Astrocyte (in vitro differentiated cells and primary cell): Measurements from ENCODE around the gene AP3B1.

Experiments used
- EZH2 ChIP-seq: IDR thresholded peaks from 2 replicates; pipeline ENCODE4 v1.6.1; 2012; ENCODE audit warnings: mild to moderate bottlenecking, low read length, inconsistent platforms; ENCODE audit not compliant: insufficient read depth
- TF ChIP-seq, protein P1 (sequence below): IDR thresholded peaks from 2 replicates; pipeline ENCODE4 v1.5.1; 2011; ENCODE audit warnings: low read depth, mild to moderate bottlenecking, inconsistent platforms, low read length, moderate library complexity; ENCODE audit not compliant: insufficient read depth

DNA sequence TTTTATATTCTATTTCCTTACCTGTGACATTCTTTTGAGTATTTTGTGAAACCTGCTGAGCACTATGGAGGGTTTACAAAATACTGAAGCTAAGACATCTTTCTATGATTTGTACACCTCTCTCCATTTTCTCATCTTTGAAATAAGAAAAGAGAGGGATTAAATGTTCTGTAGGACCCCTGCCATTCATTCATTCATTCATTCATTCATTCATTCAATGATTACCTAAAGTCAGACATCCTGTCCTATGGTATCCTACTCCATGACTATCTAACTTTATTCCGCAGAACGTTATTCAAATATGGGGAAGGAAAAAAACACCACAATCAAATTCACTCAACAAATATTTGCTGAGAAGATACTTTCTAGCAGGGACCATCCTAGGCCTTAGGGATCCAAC, 51.4 kb downstream of the AP3B1 start:
- TF ChIP-seq EZH2, result no peak
- TF ChIP-seq, protein P1, sequence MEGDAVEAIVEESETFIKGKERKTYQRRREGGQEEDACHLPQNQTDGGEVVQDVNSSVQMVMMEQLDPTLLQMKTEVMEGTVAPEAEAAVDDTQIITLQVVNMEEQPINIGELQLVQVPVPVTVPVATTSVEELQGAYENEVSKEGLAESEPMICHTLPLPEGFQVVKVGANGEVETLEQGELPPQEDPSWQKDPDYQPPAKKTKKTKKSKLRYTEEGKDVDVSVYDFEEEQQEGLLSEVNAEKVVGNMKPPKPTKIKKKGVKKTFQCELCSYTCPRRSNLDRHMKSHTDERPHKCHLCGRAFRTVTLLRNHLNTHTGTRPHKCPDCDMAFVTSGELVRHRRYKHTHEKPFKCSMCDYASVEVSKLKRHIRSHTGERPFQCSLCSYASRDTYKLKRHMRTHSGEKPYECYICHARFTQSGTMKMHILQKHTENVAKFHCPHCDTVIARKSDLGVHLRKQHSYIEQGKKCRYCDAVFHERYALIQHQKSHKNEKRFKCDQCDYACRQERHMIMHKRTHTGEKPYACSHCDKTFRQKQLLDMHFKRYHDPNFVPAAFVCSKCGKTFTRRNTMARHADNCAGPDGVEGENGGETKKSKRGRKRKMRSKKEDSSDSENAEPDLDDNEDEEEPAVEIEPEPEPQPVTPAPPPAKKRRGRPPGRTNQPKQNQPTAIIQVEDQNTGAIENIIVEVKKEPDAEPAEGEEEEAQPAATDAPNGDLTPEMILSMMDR, result no peak
